ENCODE results near the gene MYRIP.
"Not testable (repeated sequence)": the region's sequence is repeated elsewhere in the genome, so short reads cannot be mapped to it uniquely, and the experiment has no call there.

DNA sequence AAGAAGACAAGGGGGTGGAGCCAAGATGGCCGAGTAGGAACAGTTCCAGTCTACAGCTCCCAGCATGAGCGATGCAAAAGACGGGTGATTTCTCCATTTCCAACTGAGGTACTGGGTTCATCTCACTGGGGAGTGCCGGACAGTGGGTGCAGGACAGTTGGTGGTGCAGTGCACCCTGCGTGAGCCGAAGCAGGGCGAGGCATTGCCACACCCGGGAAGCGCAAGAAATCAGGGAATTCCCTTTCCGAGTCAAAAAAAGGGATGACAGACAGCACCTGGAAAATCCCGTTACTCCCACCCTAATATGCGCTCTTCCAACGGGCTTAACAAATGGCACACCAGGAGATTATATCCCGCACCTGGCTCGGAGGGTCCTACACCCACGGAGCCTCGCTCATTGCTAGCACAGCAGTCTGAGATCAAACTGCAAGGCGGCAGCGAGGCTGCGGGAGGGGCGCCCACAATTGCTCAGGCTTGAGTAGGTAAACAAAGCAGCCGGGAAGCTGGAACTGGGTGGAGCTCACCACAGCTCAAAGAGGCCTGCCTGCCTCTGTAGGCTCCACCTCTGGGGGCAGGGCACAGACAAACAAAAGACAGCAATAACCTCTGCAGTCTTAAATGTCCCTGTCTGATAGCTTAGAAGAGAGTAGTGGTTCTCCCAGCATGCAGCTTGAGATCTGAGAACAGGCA is 324.6 kb downstream of the MYRIP start:
- TF ChIP-seq ZNF274 (IDR thresholded peaks at IDR 0.05; ENCODE audit: low read depth, low read length); YY1 (IDR thresholded peaks at IDR 0.05; ENCODE audit: insufficient read depth, insufficient read length); SUZ12 (IDR thresholded peaks at IDR 0.05; ENCODE audit: extremely low read depth, insufficient read depth, insufficient read length): not testable (repeated sequence)
